Middle frontal gyrus (tissue), 1 donor: ENCODE data around the gene C13orf46.
"Not testable (repeated sequence)": the region's sequence is repeated elsewhere in the genome, so short reads cannot be mapped to it uniquely, and the experiment has no call there.

ENCODE experiments used
- DNase-seq: peaks from one replicate; pipeline ENCODE4 v3.0.0-alpha.2; 2015; ENCODE audit warnings: low spot score; ENCODE audit errors: extremely low spot score

The C13orf46 gene

GRCh38 chr13:113995051-113995601, 21.2 kb upstream of the C13orf46 start:
- DNase-seq, result no peak

- DNase-seq, result no peak
Measured at GRCh38 chr13:113992276-113993005, 18.6 kb upstream of the C13orf46 start.

DNA sequence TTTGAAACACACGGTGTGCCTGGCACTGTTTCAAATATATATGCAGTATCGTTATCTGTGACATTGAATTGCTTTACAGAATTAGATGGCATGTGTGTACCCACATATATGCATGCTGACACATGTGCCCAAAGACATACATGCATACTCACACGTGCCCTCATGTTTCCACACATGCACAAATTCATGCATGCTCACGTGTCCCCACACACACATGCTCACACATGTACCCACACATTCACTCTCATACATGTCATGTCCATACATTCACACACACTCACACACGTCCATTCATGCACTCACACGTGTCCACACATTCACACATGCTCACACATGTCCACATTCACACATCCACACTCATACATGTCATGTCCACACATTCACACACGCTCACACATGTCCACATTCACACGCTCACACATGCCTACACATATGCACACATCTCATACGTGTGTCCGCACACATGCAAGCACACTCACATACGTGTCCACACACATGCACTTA, 17.9 kb upstream of the C13orf46 start:
- DNase-seq, result no peak

GRCh38 chr13:113991191-113991669, 17.4 kb upstream of the C13orf46 start:
- no peak for DNase-seq

DNA sequence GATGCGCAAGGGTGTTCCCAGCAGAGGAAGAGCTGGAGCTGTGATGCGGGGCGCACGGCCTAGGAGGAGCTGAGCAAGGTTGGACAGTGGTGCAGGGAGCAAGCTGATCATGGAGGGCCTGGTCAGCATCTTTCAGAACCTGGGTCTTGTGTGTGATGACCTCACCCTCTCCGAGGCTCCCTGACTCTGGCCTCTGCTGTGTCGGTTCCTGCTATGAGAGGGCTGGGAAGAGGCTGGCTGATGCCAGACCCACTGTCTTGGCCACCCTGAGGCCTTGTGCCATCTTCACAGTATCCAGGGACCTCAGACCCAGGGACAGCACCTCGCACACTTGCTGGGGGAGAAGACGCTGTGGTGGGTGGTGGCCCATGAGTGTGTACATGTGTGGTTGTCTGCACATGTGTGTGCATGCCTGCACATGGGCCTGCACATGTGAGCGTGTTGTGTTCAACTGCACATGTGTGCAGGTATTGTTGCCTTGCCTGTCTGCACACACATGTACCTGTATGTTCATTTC, 16.5 kb upstream of the C13orf46 start:
- DNase-seq, result no peak

DNA sequence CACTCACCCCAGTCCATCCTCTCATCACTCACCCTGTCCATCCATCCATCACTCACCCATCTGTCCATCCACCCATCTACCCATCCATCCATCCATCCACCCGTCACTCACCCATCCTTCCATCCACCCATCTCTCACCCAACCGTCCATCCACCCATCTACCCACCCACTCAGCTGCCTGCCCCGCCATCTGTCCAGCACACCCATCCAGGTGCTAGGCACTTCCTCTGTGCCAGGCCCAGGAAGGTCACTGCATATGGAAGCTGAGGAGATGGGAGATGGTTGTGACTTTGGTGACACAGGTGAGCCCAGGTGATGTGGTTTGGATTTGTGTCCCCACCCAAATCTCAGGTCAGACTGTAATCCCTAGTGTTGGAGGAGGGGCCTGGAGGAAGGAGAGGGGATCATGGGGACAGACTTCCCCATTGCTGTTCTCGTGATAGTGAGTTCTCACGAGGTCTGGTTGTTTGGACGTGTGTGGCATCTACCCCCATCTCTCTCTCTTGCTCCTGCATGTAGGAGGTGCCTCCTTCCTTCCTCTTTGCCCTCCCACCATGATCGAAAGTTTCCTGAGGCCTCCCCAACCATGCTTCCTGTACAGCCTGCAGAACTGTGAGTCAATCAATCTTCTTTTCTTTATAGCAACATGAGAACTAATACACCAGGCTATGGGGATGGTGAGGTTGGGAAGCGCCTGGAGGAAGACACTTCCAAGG, 15.9 kb upstream of the C13orf46 start:
- no peak for DNase-seq

- not testable (repeated sequence) for DNase-seq
Measured at GRCh38 chr13:113988859-113989258, 15.0 kb upstream of the C13orf46 start.

- DNase-seq, result no peak
Measured at GRCh38 chr13:113982296-113982661, 8.4 kb upstream of the C13orf46 start.

DNA sequence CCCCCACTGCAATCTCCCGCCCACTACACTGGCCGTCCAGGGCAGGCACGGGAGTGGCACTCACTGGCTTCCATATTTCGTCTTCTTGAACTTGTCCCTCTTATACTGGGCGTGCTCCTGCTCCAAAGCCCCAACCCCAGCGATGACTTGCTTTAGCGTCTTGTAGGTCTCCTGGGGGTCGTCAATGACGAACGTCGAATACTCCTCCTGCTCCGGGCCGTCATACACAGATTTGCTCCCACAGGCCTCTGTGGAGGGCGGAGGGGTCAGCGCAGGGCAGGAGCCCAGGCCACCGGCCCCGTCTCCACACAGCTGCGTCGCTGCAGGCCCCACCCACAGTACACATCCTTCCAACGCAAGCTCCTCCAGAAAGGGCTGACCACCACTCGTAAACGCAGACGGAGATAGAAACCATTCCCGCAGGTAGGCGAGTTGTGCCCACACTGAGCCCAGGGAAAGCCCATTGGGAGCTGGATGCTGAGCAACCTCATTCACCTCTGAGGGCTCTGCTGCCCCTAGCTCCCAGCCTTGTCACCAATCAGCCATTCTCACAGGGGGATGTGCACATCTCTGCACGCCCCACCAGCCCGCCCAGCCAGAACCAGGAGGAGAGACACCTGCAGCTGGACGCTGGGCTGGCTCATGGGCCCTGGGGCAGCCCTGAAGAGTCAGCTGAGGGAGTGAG, 7.9 kb upstream of the C13orf46 start:
- no peak for DNase-seq

- no peak for DNase-seq
Measured at GRCh38 chr13:113981194-113981605, 7.3 kb upstream of the C13orf46 start.

DNA sequence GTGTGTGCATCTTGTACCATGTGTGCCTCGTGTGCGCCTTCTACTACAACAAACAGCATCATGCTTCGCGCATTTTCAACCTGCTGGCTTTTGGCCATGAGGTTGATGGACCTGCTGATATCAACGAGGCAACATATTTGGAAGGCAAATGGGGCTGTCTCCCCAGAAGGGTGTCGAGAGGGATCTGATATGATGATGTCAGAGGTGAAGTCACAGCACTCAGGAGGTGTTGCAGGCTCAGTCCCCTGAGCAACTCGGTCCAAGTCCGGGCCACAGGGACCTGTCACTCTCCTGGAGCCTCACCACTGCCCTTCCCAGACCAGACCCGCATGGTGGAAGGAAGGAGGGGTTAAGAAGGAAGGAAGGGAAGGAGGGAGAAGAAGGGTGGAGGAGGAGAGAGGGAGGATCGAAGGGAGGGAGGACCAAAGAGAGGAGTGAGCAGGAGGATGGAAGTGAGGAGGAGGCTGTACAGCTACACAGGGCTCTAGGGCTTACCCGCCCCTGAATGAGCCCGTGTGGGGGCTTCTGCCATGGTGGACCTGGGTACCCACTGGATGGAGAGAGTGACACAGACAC, 6.7 kb upstream of the C13orf46 start:
- no peak for DNase-seq

DNA sequence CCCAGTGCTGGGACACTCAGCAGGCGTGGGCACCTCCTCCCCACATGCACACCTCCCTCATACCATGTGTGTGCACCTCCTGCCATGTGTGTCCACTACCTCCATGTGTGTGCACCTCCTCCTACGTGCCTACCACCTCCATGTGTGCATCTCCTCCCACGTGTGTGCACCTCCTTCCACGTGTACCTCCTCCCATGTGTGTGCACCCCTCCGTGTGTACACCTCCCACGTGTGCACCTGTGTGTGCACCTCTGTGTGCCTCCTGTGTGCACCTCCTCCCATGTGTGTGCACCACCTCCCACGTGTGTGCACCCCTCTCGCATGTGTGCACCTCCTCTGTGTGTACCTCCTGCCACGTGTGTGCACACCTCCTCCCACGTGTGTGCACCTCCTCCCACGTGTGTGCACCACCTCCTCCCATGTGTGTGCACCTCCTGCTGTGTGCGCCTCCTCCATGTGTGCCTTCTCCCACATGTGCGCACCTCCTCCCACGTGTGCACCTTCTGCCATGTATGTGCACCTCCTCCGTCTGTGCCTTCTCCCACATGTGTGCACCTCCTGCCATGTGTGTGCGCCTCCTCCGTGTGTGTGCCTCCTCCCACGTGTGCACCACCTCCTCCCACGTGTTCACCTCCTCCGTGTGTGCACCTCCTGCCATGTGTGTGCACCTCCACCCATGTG, 6.1 kb upstream of the C13orf46 start:
- no peak for DNase-seq

- no peak for DNase-seq
Measured at GRCh38 chr13:113978741-113979481, 5.0 kb upstream of the C13orf46 start.

- DNase-seq, result no peak
Measured at GRCh38 chr13:113977976-113978375, 4.1 kb upstream of the C13orf46 start.

- no peak for DNase-seq
Measured at GRCh38 chr13:113976711-113977684, 3.1 kb upstream of the C13orf46 start.

DNA sequence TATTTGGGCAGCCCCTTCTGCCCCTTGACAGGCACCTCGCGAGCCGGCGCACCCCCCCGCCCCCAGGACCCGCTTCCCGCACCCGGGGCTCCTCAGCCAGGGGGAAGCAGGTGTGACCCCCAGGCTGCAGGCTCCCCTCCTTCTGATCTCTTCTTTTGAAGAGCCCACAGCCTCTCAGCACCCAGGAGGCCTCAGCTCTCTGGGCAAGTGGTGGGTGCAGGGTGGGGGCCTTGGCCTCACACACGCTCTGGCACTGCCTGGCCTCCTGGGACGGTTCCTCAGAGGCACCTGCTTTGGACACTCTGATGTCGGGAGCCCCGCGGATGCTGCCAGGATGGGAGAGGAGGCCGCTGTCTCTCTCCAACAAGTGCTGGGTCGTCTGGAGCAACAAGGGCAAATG, 1.5 kb upstream of the C13orf46 start:
- DNase-seq, result no peak

DNA sequence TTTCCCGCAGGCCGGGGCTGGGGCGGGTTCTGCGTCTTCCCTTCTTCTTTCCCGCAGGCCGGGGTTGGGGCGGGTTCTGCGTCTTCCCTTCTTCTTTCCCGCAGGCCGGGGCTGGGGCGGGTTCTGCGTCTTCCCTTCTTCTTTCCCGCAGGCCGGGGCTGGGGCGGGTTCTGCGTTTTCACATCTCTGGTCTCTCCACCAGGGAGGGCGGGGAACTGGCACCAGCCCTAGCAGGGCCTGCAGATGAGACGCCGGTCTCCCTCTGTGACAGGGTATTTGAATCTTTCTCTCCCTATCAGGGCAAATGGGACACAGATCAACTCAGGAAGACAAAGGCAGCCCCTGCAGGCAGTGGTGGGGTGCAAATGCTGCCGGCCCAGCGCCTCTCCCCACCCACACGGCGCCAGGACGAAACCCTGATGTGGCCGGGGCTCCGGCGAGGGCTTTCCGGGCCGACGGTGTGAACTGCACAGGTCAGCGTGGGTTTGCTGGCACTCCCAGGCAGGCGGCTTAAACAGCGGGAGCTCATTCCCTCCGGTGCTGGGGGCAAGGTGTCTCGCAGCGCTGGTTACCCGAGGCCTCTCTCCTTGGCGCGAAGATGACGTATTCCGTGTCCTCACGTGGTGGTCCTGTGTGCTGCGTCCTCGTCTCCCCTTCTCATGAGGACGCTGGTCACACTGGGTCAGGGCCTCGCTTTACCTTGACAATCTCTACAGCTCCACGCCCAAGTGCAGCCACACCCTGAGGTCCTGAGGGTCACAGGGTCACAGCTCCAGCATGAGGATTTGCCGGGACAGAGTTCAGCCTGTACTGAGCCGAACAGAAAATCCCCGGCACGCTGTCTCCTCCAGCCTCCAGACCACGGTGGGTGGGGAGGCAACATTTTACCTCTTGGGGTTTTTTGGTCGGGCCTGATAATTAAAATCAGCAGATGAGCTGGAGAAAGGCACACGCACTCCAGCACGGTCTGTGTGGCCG, 717 bp upstream of the C13orf46 start:
- no peak for DNase-seq
